ENCODE data around the gene TRIM28.
"Not testable (repeated sequence)": the region's sequence is repeated elsewhere in the genome, so short reads cannot be mapped to it uniquely, and the experiment has no call there.

The TRIM28 gene

GRCh38 chr19:58561373-58562121 lies 17.7 kb downstream of the TRIM28 start:
- DNase-seq (ENCODE audit: low read depth), result no peak

- no peak for DNase-seq (ENCODE audit: low read depth)
These were observed 18.5 kb downstream of the TRIM28 start for GRCh38 chr19:58562122-58563033.

GRCh38 chr19:58563034-58563573 lies 19.2 kb downstream of the TRIM28 start:
- DNase-seq (ENCODE audit: low read depth), result no peak

GRCh38 chr19:58563823-58564222 lies 20.0 kb downstream of the TRIM28 start:
- DNase-seq (ENCODE audit: low read depth), result no peak

GRCh38 chr19:58566989-58567388 lies 23.1 kb downstream of the TRIM28 start:
- no peak for DNase-seq (ENCODE audit: low read depth)

GRCh38 chr19:58568453-58569130 lies 24.7 kb downstream of the TRIM28 start:
- no peak for DNase-seq (ENCODE audit: low read depth)

- no peak for DNase-seq (ENCODE audit: low read depth)
These were observed 25.5 kb downstream of the TRIM28 start for GRCh38 chr19:58569191-58569942.

- DNase-seq (ENCODE audit: low read depth), result no peak
These were observed 26.2 kb downstream of the TRIM28 start for GRCh38 chr19:58569943-58570670.

GRCh38 chr19:58570770-58571574 lies 27.1 kb downstream of the TRIM28 start:
- no peak for DNase-seq (ENCODE audit: low read depth)

GRCh38 chr19:58571575-58571947 lies 27.7 kb downstream of the TRIM28 start:
- DNase-seq (ENCODE audit: low read depth), result no peak

- no peak for DNase-seq (ENCODE audit: low read depth)
These were observed 28.4 kb downstream of the TRIM28 start for GRCh38 chr19:58572026-58572817.

GRCh38 chr19:58572818-58573657 lies 29.2 kb downstream of the TRIM28 start, which contains the start of gene MZF1:
MZF1 (minus strand) TSS chr19:58573335; CDS start chr19:58571389, 1,946 bp downstream.
- peak; percentile 100 for DNase-seq (ENCODE audit: low read depth)

GRCh38 chr19:58573658-58574164 lies 29.8 kb downstream of the TRIM28 start:
- no peak for DNase-seq (ENCODE audit: low read depth)

GRCh38 chr19:58575183-58576041 lies 31.5 kb downstream of the TRIM28 start:
- DNase-seq (ENCODE audit: low read depth), result no peak

GRCh38 chr19:58577581-58577980 lies 33.7 kb downstream of the TRIM28 start:
- not testable (repeated sequence) for DNase-seq (ENCODE audit: low read depth)

GRCh38 chr19:58578012-58578925 lies 34.4 kb downstream of the TRIM28 start:
- DNase-seq (ENCODE audit: low read depth), result no peak
